IMR-90 (cell line): ENCODE results near the gene GCGR. TPM values are rescaled to one million over a fixed set of nuclear protein-coding genes. Genes with fewer than 3 reads are reported as not detected.

Experiments used
- ATAC-seq: fragments of 200-7000 bp; cut with Tn5 transposase; 2 replicates; pipeline ENCODE4 v1.9.1; 2020; ENCODE audit warnings: low read depth, mild to moderate bottlenecking, moderate library complexity
- BruUV-seq: library from RNA; stranded (reverse); fragments of 400-500 nt; replicated peaks from 2 replicates; lab custom pipeline; 2021; lab: Mats Ljungman, UMichigan
- CTCF ChIA-PET: fragments of 300-600 bp; formaldehyde crosslinking; extraction: SDS; loops from one replicate; lab custom pipeline; 2021; ENCODE audit warnings: antibody characterized with exemption; lab: Yijun Ruan, JAX
- POLR2A ChIA-PET: fragments of 300-600 bp; sonication (Branson Sonifier 250); formaldehyde crosslinking; loops from one replicate; lab custom pipeline; 2022; ENCODE audit warnings: antibody characterized with exemption; ENCODE audit not compliant: unreplicated experiment; lab: Charles Lee
- DNase-seq: peaks from one replicate; pipeline ENCODE4 v3.0.0; 2013
- H2AFZ ChIP-seq: replicated peaks from 2 replicates; pipeline ENCODE3; 2013; ENCODE audit warnings: low read length, mild to moderate bottlenecking; ENCODE audit not compliant: poor library complexity
- H2AK5ac ChIP-seq: 2 replicates; pipeline ENCODE4 v1.6.1; 2013; ENCODE audit warnings: low read depth, low read length, inconsistent platforms
- H2AK9ac ChIP-seq: replicated peaks from 2 replicates; pipeline ENCODE3; 2013; ENCODE audit warnings: mild to moderate bottlenecking, low read depth, low read length, moderate library complexity; ENCODE audit not compliant: poor library complexity
- H2BK120ac ChIP-seq: 2 replicates; pipeline ENCODE4 v1.6.1; 2013; ENCODE audit warnings: low read depth, low read length, inconsistent platforms
- H2BK15ac ChIP-seq: 3 replicates; pipeline ENCODE4 v1.6.1; 2013; ENCODE audit warnings: low read depth, low read length, inconsistent platforms
- H2BK20ac ChIP-seq: 2 replicates; pipeline ENCODE4 v1.6.1; 2013; ENCODE audit warnings: low read depth, mild to moderate bottlenecking, inconsistent platforms, low read length, moderate library complexity
- H2BK5ac ChIP-seq: 2 replicates; pipeline ENCODE4 v1.6.1; 2013; ENCODE audit warnings: mild to moderate bottlenecking, low read depth, low read length, inconsistent platforms; ENCODE audit not compliant: poor library complexity, severe bottlenecking
- H3K14ac ChIP-seq: replicated peaks from 2 replicates; pipeline ENCODE4 v1.6.1; 2013; ENCODE audit warnings: low read depth, low read length, inconsistent platforms
- H3K18ac ChIP-seq: 2 replicates; pipeline ENCODE4 v1.6.1; 2013; ENCODE audit warnings: low read depth, low read length, control low read depth
- H3K23ac ChIP-seq: 2 replicates; pipeline ENCODE4 v1.6.1; 2013; ENCODE audit warnings: low read depth, low read length, inconsistent platforms
- H3K27ac ChIP-seq: 2 replicates; pipeline ENCODE4 v1.5.1; 2013; ENCODE audit warnings: mild to moderate bottlenecking, control low read depth, low read length; ENCODE audit not compliant: insufficient read depth
- H3K27me3 ChIP-seq: 2 replicates; pipeline ENCODE4 v1.6.1; 2013; ENCODE audit warnings: low read length; ENCODE audit not compliant: control insufficient read depth, insufficient read depth
- H3K36me3 ChIP-seq: 2 replicates; pipeline ENCODE4 v1.6.1; 2013; ENCODE audit warnings: low read length, mixed read lengths; ENCODE audit not compliant: control insufficient read depth, insufficient read depth
- H3K4ac ChIP-seq: 2 replicates; pipeline ENCODE4 v1.6.1; 2013; ENCODE audit warnings: low read depth, low read length, inconsistent platforms
- H3K4me1 ChIP-seq: 2 replicates; pipeline ENCODE4 v1.6.1; 2013; ENCODE audit warnings: low read length, mixed read lengths; ENCODE audit not compliant: control insufficient read depth, insufficient read depth
- H3K4me2 ChIP-seq: 2 replicates; pipeline ENCODE4 v1.6.1; 2013; ENCODE audit warnings: low read depth, mild to moderate bottlenecking, control low read depth, low read length, moderate library complexity
- H3K4me3 ChIP-seq: 2 replicates; pipeline ENCODE4 v1.5.1; 2013; ENCODE audit warnings: low read depth, mild to moderate bottlenecking, control low read depth, low read length, moderate library complexity; ENCODE audit not compliant: insufficient read depth
- H3K56ac ChIP-seq: 2 replicates; pipeline ENCODE4 v1.6.1; 2013; ENCODE audit warnings: low read length, inconsistent platforms; ENCODE audit not compliant: insufficient read depth; ENCODE audit errors: extremely low read depth
- H3K79me1 ChIP-seq, 2 experiments: 2 replicates each; pipeline ENCODE4 v1.6.1; 2013; ENCODE audit warnings: low read length in 2 of 2, inconsistent platforms in 1 of 2, low read depth in 1 of 2
- H3K9ac ChIP-seq: 2 replicates; pipeline ENCODE4 v1.6.1; 2013; ENCODE audit warnings: low read depth, low read length, control low read depth
- H3K9me1 ChIP-seq: 2 replicates; pipeline ENCODE4 v1.6.1; 2013; ENCODE audit warnings: low read length, inconsistent platforms; ENCODE audit not compliant: insufficient read depth
- H3K9me3 ChIP-seq: 2 replicates; pipeline ENCODE4 v1.6.1; 2013; ENCODE audit warnings: low read length; ENCODE audit not compliant: control insufficient read depth, insufficient read depth
- H4K20me1 ChIP-seq: 2 replicates; pipeline ENCODE4 v1.6.1; 2013; ENCODE audit warnings: low read length, inconsistent platforms; ENCODE audit not compliant: insufficient read depth
- H4K5ac ChIP-seq: 2 replicates; pipeline ENCODE4 v1.6.1; 2013; ENCODE audit warnings: mild to moderate bottlenecking, low read depth, low read length, control low read depth
- H4K8ac ChIP-seq, 2 experiments: 2 replicates each; pipeline ENCODE4 v1.6.1; 2013; ENCODE audit warnings: low read depth in 2 of 2, low read length in 2 of 2, control low read depth in 1 of 2, inconsistent platforms in 1 of 2
- H4K91ac ChIP-seq: 2 replicates; pipeline ENCODE4 v1.6.1; 2013; ENCODE audit warnings: low read depth, low read length, inconsistent platforms; ENCODE audit not compliant: insufficient read depth
- BHLHE40 ChIP-seq: fragments of 150-350 bp; IDR thresholded peaks from 2 replicates; pipeline ENCODE4 v1.6.1; 2016; ENCODE audit warnings: mild to moderate bottlenecking, low read depth, low read length
- CEBPB ChIP-seq: IDR thresholded peaks from 2 replicates; pipeline ENCODE4 v1.6.1; 2012; ENCODE audit warnings: low read depth, low read length, improper control_type of control experiment
- CHD1 ChIP-seq: IDR thresholded peaks from 2 replicates; pipeline ENCODE4 v1.6.1; 2012; ENCODE audit warnings: low read depth, low read length, improper control_type of control experiment
- FOS ChIP-seq: fragments of 150-350 bp; IDR thresholded peaks from 2 replicates; pipeline ENCODE4 v1.6.1; 2016; ENCODE audit warnings: low read depth, low read length
- MAFK ChIP-seq: IDR thresholded peaks from 2 replicates; pipeline ENCODE4 v1.6.1; 2012; ENCODE audit warnings: low read depth, low read length, improper control_type of control experiment
- MAZ ChIP-seq: IDR thresholded peaks from 2 replicates; pipeline ENCODE4 v1.6.1; 2012; ENCODE audit warnings: low read depth, mild to moderate bottlenecking, low read length, improper control_type of control experiment, moderate library complexity, borderline replicate concordance
- MXI1 ChIP-seq: IDR thresholded peaks from 2 replicates; pipeline ENCODE4 v1.6.1; 2012; ENCODE audit warnings: low read depth, mild to moderate bottlenecking, low read length, moderate library complexity, borderline replicate concordance
- NFE2L2 ChIP-seq: fragments of 150-350 bp; IDR thresholded peaks from 2 replicates; pipeline ENCODE4 v1.6.1; 2016; ENCODE audit warnings: low read depth, mild to moderate bottlenecking, low read length
- POLR2A ChIP-seq: IDR thresholded peaks from 2 replicates; pipeline ENCODE4 v1.6.1; 2012; ENCODE audit warnings: mild to moderate bottlenecking, low read depth, low read length
- RCOR1 ChIP-seq: IDR thresholded peaks from 2 replicates; pipeline ENCODE4 v1.6.1; 2012; ENCODE audit warnings: mild to moderate bottlenecking, low read length, improper control_type of control experiment; ENCODE audit not compliant: insufficient replicate concordance
- SMC3 ChIP-seq: fragments of 150-350 bp; IDR thresholded peaks from 2 replicates; pipeline ENCODE4 v1.6.1; 2016; ENCODE audit warnings: low read depth, mild to moderate bottlenecking, antibody characterized with exemption, low read length, moderate library complexity
- WGBS, 2 experiments: methylation state at CpG; one replicate each; pipeline versions ENCODE4 v1.1.5 to v1.1.7; 2013; ENCODE audit warnings: missing lambda C conversion rate in 2 of 2; ENCODE audit not compliant: insufficient read length in 1 of 2; ENCODE audit errors: extremely low coverage in 2 of 2; 5-methylcytosine and 5-hydroxymethylcytosine counted together
- dilution Hi-C: fragments of 300-500 bp; cut with HindIII; formaldehyde crosslinking; loops from one replicate; pipeline ENCODE4 v1.14.3; 2018; ENCODE audit warnings: low sequenced_read_pairs; ENCODE audit not compliant: unreplicated experiment
- in situ Hi-C: fragments of 300-500 bp; cut with MboI; formaldehyde crosslinking; loops from 3 replicates; pipeline ENCODE4 v1.14.3; 2019; ENCODE audit warnings: low sequenced_read_pairs, inconsistent platforms, mixed read lengths
- intact Hi-C: fragments of 100-400 bp; cut with micrococcal nuclease; formaldehyde crosslinking; loops from 2 replicates; pipeline ENCODE4 v1.10.0; 2022
- polyA plus RNA-seq, 3 experiments: library from polyadenylated mRNA; depleted of rRNA; stranded (reverse); fragments of >200 nt; gene quantifications; 2 replicates each; pipeline ENCODE4 v1.2.3, GENCODE V29; 2012; ENCODE audit warnings: low replicate concordance in 1 of 3
- total RNA-seq: library from RNA; depleted of rRNA; stranded (reverse); fragments of >200 nt; gene quantifications from 2 replicates; pipeline ENCODE4 v1.2.3, GENCODE V29; 2012
- TF ChIP-seq, protein P1 (sequence below): fragments of 150-350 bp; IDR thresholded peaks from 2 replicates; pipeline ENCODE4 v1.6.1; 2017; ENCODE audit warnings: mild to moderate bottlenecking, antibody characterized with exemption, low read length, low read depth

Gene GCGR
- total and polyA plus RNA-seq, 2 of the 4 experiments (the other 2 are of a cell fraction), result not detected

DNA sequence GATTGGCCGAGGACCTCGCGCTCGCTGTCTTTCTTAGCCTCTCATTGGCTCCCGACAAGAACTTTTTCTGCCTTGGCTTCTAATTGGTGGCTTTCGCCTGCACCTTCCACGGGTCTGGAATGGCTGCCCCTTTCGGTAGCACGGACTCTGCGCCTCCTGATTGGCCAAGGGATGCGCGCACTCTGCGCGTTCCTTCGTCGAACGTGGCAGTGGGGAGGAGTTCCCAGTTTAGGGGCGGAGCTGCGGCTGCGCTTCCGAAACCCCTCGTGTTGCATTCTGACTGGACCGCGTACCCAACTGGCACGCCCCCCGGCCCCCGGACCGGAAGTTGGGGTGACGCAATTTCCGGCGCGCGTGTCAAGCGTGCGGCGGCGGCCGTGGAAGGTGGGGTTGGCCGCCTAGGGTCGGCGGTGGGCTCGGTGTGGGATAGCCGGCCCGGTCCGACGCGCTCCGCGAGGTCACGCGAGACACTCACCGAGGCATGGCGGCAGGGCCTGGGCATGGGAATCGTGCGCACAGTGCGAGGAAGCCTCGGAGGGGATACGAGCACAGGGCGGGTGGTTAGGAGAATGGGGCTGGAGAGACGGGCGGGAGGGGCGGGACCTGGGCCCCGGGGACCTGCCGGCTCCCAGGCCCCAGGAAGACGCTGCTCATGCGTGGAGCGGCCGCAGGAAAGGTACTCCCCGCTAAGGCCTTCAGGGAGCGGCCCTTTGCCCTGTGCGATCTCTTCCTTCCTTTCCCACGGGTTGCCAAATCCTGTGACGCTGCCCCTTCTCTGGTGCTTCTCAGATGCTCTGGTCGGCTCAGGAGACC, 57.0 kb downstream of the GCGR start:
- no TSS peak for BruUV-seq
- H2BK20ac ChIP-seq, result no peak overlapping the region
- H2BK5ac ChIP-seq, result peak overlapping the region; percentile 97
- H3K4me3 ChIP-seq, result peak overlapping the region; percentile 73
- peaks cover 17% of the 10 kb centered on the region for H3K9me1 ChIP-seq
- peaks cover 45% of the 10 kb centered on the region for H4K20me1 ChIP-seq
- peak overlapping the region; percentile 95 for H3K27ac ChIP-seq
- dilution Hi-C loops, result no loop called here
- 0% methylated on average over 32 of the region's 74 CpGs; no CpG with 5 or more reads in 1 of the 2 experiments for WGBS, 2 experiments
- peak overlapping the region; percentile 94 for H3K9ac ChIP-seq
- intact Hi-C loops, result loop anchor here (1.0 kb wide), 1 partner anchor 128 kb away; no protein-coding TSS in a partner anchor
- no peaks in the 10 kb centered on the region for H3K27me3 ChIP-seq
- ATAC-seq (peak; percentile 89), DNase-seq (peak; percentile 100)
- CTCF ChIA-PET, result no interaction called here
- peak overlapping the region; percentile 83 for H3K18ac ChIP-seq
- peak overlapping the region; percentile 98 for H3K4ac ChIP-seq
- peak overlapping the region; percentile 99 for H3K14ac ChIP-seq
- peak overlapping the region; percentile 67; the same call in 1 of the 2 replicates for H2BK120ac ChIP-seq
- peaks cover 18% of the 10 kb centered on the region for H3K4me1 ChIP-seq
- peaks cover 37% of the 10 kb centered on the region for H3K36me3 ChIP-seq
- H4K5ac ChIP-seq, result peak overlapping the region; percentile 95
- in situ Hi-C loops, result no loop called here
- peak overlapping the region; percentile 96 for H3K23ac ChIP-seq
- peak overlapping the region; percentile 97 for H2AK9ac ChIP-seq
- POLR2A ChIA-PET, result no interaction called here
- peak overlapping the region; percentile 92 for H2AFZ ChIP-seq
- peak overlapping the region; percentile 100 for H2AK5ac ChIP-seq
- peak overlapping the region; percentile 49; the same call in 1 of the 3 replicates for H2BK15ac ChIP-seq
- peaks cover 18 to 68% of the 10 kb centered on the region in 2 experiments; a peak in 3 of 4 replicates for H3K79me1 ChIP-seq
- H4K8ac ChIP-seq, result peak overlapping the region; percentile 99
- TF ChIP-seq MXI1 (peak; percentile 86; the same call in 1 of the 2 replicates), POLR2A (peak; percentile 89), MAZ (peak; percentile 68; the same call in 1 of the 2 replicates), CEBPB (peak; percentile 97), FOS (peak; percentile 96; the same call in 1 of the 2 replicates), NFE2L2 (no peak), MAFK (peak; percentile 31; the same call in 1 of the 2 replicates), SMC3 (no peak), CHD1 (peak; percentile 91; the same call in 1 of the 2 replicates), RCOR1 (no peak), BHLHE40 (peak; percentile 73)
- TF ChIP-seq, protein P1, sequence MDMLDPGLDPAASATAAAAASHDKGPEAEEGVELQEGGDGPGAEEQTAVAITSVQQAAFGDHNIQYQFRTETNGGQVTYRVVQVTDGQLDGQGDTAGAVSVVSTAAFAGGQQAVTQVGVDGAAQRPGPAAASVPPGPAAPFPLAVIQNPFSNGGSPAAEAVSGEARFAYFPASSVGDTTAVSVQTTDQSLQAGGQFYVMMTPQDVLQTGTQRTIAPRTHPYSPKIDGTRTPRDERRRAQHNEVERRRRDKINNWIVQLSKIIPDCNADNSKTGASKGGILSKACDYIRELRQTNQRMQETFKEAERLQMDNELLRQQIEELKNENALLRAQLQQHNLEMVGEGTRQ, result peak; percentile 60
- H3K4me2 ChIP-seq, result peak overlapping the region; percentile 89
- H4K91ac ChIP-seq, result peak overlapping the region; percentile 99
- no peaks in the 10 kb centered on the region for H3K9me3 ChIP-seq
- peak overlapping the region; percentile 98 for H3K56ac ChIP-seq
